HFFc6 (cell line): ENCODE data around the gene INIP. TPM values are rescaled to one million over a fixed set of nuclear protein-coding genes. Genes with fewer than 3 reads are reported as not detected.

Experiments used
- DNase-seq: peaks from one replicate; pipeline ENCODE4 v3.0.0-alpha.2; 2018
- H3K27ac Mint-ChIP-seq: 2 replicates; pipeline ENCODE4 v1.8.0; 2020; ENCODE audit warnings: mild to moderate bottlenecking, mixed read lengths
- H3K27me3 Mint-ChIP-seq: 2 replicates; pipeline ENCODE4 v1.8.0; 2021; ENCODE audit warnings: mild to moderate bottlenecking, moderate library complexity, mixed read lengths; ENCODE audit not compliant: insufficient read depth
- H3K36me3 Mint-ChIP-seq: 2 replicates; pipeline ENCODE4 v1.8.0; 2021; ENCODE audit warnings: low read depth, mixed read lengths
- H3K4me1 Mint-ChIP-seq: 2 replicates; pipeline ENCODE4 v1.8.0; 2020; ENCODE audit warnings: low read depth, mixed read lengths
- H3K4me3 Mint-ChIP-seq: 2 replicates; pipeline ENCODE4 v1.8.0; 2020; ENCODE audit warnings: mild to moderate bottlenecking, moderate library complexity, mixed read lengths
- H3K9me3 Mint-ChIP-seq: 2 replicates; pipeline ENCODE4 v1.8.0; 2020; ENCODE audit warnings: mild to moderate bottlenecking, mixed read lengths
- CTCF ChIP-seq: fragments of 200-600 bp; sonication (generic); IDR thresholded peaks from 2 replicates; pipeline ENCODE4 v1.5.0; 2021; ENCODE audit warnings: antibody characterized with exemption, mild to moderate bottlenecking
- total RNA-seq, 6 experiments: library from RNA; stranded (reverse); fragmentation: NEBNext Ultra II Directional; extraction: Animal tissue kit (Norgen Biotek cat#: 25700); gene quantifications; 2 replicates in 1 of 6; 3 replicates in 5 of 6; pipeline ENCODE4 v1.2.3, GENCODE V29; 2021

Gene INIP
- total RNA-seq, 6 experiments from 2014 or later, result 23.6 to 26.8 (median 25.0) TPM

GRCh38 chr9:112705768-112706427 is 12.0 kb downstream of the INIP start:
- peak; percentile 65 for TF ChIP-seq CTCF
- peaks cover 13% of the 10 kb centered on the region; the same call in 1 of the 2 replicates for H3K4me1 Mint-ChIP-seq
- H3K27me3 Mint-ChIP-seq, result no peaks in the 10 kb centered on the region
- H3K9me3 Mint-ChIP-seq, result no peaks in the 10 kb centered on the region
- H3K4me3 Mint-ChIP-seq, result no peak overlapping the region
- no peak overlapping the region for H3K27ac Mint-ChIP-seq
- no peaks in the 10 kb centered on the region; the same call in 1 of the 2 replicates for H3K36me3 Mint-ChIP-seq
- DNase-seq, result peak; percentile 9

- no peak overlapping the region for H3K4me3 Mint-ChIP-seq
- no peak overlapping the region for H3K27ac Mint-ChIP-seq
- H3K27me3 Mint-ChIP-seq, result no peaks in the 10 kb centered on the region
- DNase-seq, result no peak
- no peak for TF ChIP-seq CTCF
- peaks cover 12% of the 10 kb centered on the region; the same call in 1 of the 2 replicates for H3K4me1 Mint-ChIP-seq
- H3K9me3 Mint-ChIP-seq, result no peaks in the 10 kb centered on the region
- H3K36me3 Mint-ChIP-seq, result peaks cover 4% of the 10 kb centered on the region; the same call in 1 of the 2 replicates
Observed at GRCh38 chr9:112703304-112703703, 14.6 kb downstream of the INIP start.

GRCh38 chr9:112700085-112700484 is 17.8 kb downstream of the INIP start:
- Mint-ChIP-seq H3K4me3 (no peak overlapping the region), H3K36me3 (peaks cover 22% of the 10 kb centered on the region), H3K4me1 (no peaks in the 10 kb centered on the region), H3K9me3 (no peaks in the 10 kb centered on the region), H3K27me3 (no peaks in the 10 kb centered on the region), H3K27ac (no peak overlapping the region)
- DNase-seq, result no peak
- TF ChIP-seq CTCF, result no peak

GRCh38 chr9:112699230-112699629 is 18.7 kb downstream of the INIP start:
- Mint-ChIP-seq H3K36me3 (peaks cover 22% of the 10 kb centered on the region), H3K4me1 (no peaks in the 10 kb centered on the region), H3K27ac (no peak overlapping the region), H3K4me3 (no peak overlapping the region), H3K9me3 (no peaks in the 10 kb centered on the region), H3K27me3 (no peaks in the 10 kb centered on the region)
- TF ChIP-seq CTCF, result no peak
- DNase-seq, result no peak

- DNase-seq, result no peak
- Mint-ChIP-seq H3K27ac (no peak overlapping the region), H3K4me1 (no peaks in the 10 kb centered on the region), H3K4me3 (no peak overlapping the region), H3K9me3 (no peaks in the 10 kb centered on the region), H3K27me3 (no peaks in the 10 kb centered on the region), H3K36me3 (peaks cover 28% of the 10 kb centered on the region)
- no peak for TF ChIP-seq CTCF
Observed at GRCh38 chr9:112696461-112696860, 21.5 kb downstream of the INIP start.
